GM12878 (cell line): ENCODE measurements around the gene PLPP3. TPM values are rescaled to one million over a fixed set of nuclear protein-coding genes. Genes with fewer than 3 reads are reported as not detected.

Source experiments
- ASH2L ChIP-seq: fragments of 300-600, 200-600 bp; sonication (generic); IDR thresholded peaks from 2 replicates; pipeline ENCODE4 v1.6.1; 2017; ENCODE audit warnings: low read depth, mild to moderate bottlenecking, borderline replicate concordance
- BACH1 ChIP-seq: fragments of 450-650 bp; IDR thresholded peaks from 2 replicates; pipeline ENCODE4 v1.6.1; 2017; ENCODE audit warnings: mild to moderate bottlenecking, borderline replicate concordance
- CBX5 ChIP-seq: sonication (generic); IDR thresholded peaks from 2 replicates; pipeline ENCODE4 v1.6.1; 2016; ENCODE audit warnings: low read depth, moderate library complexity, mild to moderate bottlenecking, inconsistent platforms
- EED ChIP-seq: sonication (generic); IDR thresholded peaks from 2 replicates; pipeline ENCODE4 v1.6.1; 2016; ENCODE audit warnings: antibody characterized with exemption, low read depth
- EP300 ChIP-seq, 2 experiments: fragments of 150-350 bp in 1 of 2; IDR thresholded peaks; 2 replicates each; pipeline ENCODE4 v1.6.1; 2011 to 2012; ENCODE audit warnings: low read depth in 2 of 2, low read length in 2 of 2, borderline replicate concordance in 1 of 2, improper control_type of control experiment in 1 of 2, inconsistent platforms in 1 of 2; ENCODE audit not compliant: control insufficient read depth in 1 of 2
- IKZF1 ChIP-seq: fragments of 450-650 bp; conservative IDR thresholded peaks from 2 replicates; pipeline ENCODE4 v1.6.1; 2017; ENCODE audit warnings: antibody characterized with exemption, mild to moderate bottlenecking
- IRF4 ChIP-seq: IDR thresholded peaks from 2 replicates; pipeline ENCODE4 v1.6.1; 2011; ENCODE audit warnings: low read depth, low read length
- NFYB ChIP-seq: IDR thresholded peaks from 2 replicates; pipeline ENCODE4 v1.6.1; 2011; ENCODE audit warnings: low read depth, mild to moderate bottlenecking, low read length, improper control_type of control experiment, moderate library complexity; ENCODE audit not compliant: insufficient read depth
- POLR2A ChIP-seq: IDR thresholded peaks from 2 replicates; pipeline ENCODE4 v1.6.1; 2011; ENCODE audit warnings: low read depth, mild to moderate bottlenecking, low read length
- POLR2AphosphoS2 ChIP-seq: IDR thresholded peaks from 2 replicates; pipeline ENCODE4 v1.6.1; 2011; ENCODE audit warnings: low read depth, mild to moderate bottlenecking, low read length, improper control_type of control experiment, moderate library complexity
- RAD51 ChIP-seq: fragments of 450-650 bp; IDR thresholded peaks from 2 replicates; pipeline ENCODE4 v1.6.1; 2016; ENCODE audit warnings: moderate library complexity, mild to moderate bottlenecking, inconsistent platforms
- TAF1 ChIP-seq: IDR thresholded peaks from 2 replicates; pipeline ENCODE4 v1.6.1; 2011; ENCODE audit warnings: mild to moderate bottlenecking, low read depth, low read length, borderline replicate concordance
- TBL1XR1 ChIP-seq: IDR thresholded peaks from 2 replicates; pipeline ENCODE4 v1.6.1; 2012; ENCODE audit warnings: low read depth, low read length, improper control_type of control experiment
- ZNF207 ChIP-seq: fragments of 450-650 bp; IDR thresholded peaks from 2 replicates; pipeline ENCODE4 v1.6.1; 2014; ENCODE audit warnings: antibody characterized with exemption, mild to moderate bottlenecking, borderline replicate concordance
- ZNF217 ChIP-seq: fragments of 450-650 bp; IDR thresholded peaks from 2 replicates; pipeline ENCODE4 v1.6.1; 2017; ENCODE audit warnings: antibody characterized with exemption, mild to moderate bottlenecking
- polyA plus RNA-seq, 11 experiments: library from polyadenylated mRNA; depleted of rRNA in 4 of 11; unstranded in 6 of 11; stranded (reverse) in 5 of 11; fragments of >200 nt; fragmentation: Nextera tagmentation in 4 of 11; fragmentation: Illumina TruSeq in 1 of 11; extraction: Ambion mirVana in 4 of 11; extraction: Trizol in 1 of 11; gene quantifications; 1 replicate in 1 of 11; 2 replicates in 10 of 11; pipeline versions ENCODE4 v1.2.1 to v1.2.3, GENCODE V29; 2011 to 2016; ENCODE audit warnings: inconsistent platforms in 2 of 11, missing spikeins in 2 of 11, low read depth in 1 of 11
- total RNA-seq, 4 experiments: library from RNA; depleted of rRNA in 3 of 4; stranded (reverse); fragments of >200 nt in 3 of 4; fragmentation: Illumina TruSeq in 1 of 4; extraction: Trizol in 1 of 4; gene quantifications; 2 replicates each; pipeline versions ENCODE4 v1.2.1 to v1.2.3, GENCODE V29; 2013 to 2021
- TF ChIP-seq, protein P1 (sequence below): fragments of 450-650 bp; IDR thresholded peaks from 2 replicates; pipeline ENCODE4 v1.6.1; 2017; ENCODE audit warnings: mild to moderate bottlenecking, moderate library complexity
- TF ChIP-seq, protein P2 (sequence below): fragments of 450-650 bp; IDR thresholded peaks from 2 replicates; pipeline ENCODE4 v1.6.1; 2016; ENCODE audit warnings: mild to moderate bottlenecking
- TF ChIP-seq, protein P3 (sequence below): fragments of 450-650 bp; IDR thresholded peaks from 2 replicates; pipeline ENCODE4 v1.6.1; 2016; ENCODE audit warnings: mild to moderate bottlenecking, moderate library complexity, borderline replicate concordance
- TF ChIP-seq, protein P4 (sequence below): fragments of 450-650 bp; IDR thresholded peaks from 2 replicates; pipeline ENCODE4 v1.6.1; 2017; ENCODE audit warnings: mild to moderate bottlenecking

The PLPP3 gene
- total and polyA plus RNA-seq, 10 of the 15 experiments (the other 5 are each of a cell fraction or from before 2014, with no cell fraction given): 6.4 to 26.8 (median 9.5) TPM

DNA sequence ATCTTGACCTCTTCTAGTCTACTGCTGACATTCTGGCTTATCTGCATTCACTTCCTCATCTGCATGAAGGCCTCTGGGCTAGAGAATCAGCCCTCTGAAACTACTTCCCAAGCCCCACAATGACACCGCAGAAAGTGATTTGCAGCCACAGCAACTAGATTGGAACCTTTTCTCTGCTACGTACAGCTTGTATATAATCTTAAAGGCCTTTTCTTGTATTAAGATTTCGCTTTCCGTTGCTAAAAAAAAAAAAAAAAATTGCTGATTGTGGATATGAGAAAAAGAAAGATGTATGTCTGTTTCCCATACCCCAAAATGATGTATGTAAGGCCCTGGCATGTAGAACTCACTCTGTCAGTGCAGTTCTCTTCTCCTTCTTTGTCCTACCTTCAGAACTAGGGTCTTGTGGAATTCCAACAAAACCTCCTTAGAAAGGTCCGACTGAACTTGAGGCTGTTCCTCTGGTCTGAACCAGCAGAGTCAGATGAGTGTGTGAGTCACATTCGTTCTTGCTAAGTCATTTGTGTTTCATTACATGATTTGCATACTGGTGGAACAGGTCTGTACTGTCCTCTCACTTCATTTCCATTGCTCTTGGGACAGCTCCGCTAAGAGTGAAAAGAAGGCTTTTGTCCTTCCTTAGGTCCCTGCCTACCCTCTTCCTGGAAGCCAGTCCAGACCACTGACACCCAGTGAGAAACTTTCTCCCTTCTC is 62.7 kb downstream of the PLPP3 start (continued):
- peak; percentile 59 for TF ChIP-seq IKZF1
- TF ChIP-seq POLR2A: peak; percentile 34; the same call in 1 of the 2 replicates
- TF ChIP-seq, protein P1, sequence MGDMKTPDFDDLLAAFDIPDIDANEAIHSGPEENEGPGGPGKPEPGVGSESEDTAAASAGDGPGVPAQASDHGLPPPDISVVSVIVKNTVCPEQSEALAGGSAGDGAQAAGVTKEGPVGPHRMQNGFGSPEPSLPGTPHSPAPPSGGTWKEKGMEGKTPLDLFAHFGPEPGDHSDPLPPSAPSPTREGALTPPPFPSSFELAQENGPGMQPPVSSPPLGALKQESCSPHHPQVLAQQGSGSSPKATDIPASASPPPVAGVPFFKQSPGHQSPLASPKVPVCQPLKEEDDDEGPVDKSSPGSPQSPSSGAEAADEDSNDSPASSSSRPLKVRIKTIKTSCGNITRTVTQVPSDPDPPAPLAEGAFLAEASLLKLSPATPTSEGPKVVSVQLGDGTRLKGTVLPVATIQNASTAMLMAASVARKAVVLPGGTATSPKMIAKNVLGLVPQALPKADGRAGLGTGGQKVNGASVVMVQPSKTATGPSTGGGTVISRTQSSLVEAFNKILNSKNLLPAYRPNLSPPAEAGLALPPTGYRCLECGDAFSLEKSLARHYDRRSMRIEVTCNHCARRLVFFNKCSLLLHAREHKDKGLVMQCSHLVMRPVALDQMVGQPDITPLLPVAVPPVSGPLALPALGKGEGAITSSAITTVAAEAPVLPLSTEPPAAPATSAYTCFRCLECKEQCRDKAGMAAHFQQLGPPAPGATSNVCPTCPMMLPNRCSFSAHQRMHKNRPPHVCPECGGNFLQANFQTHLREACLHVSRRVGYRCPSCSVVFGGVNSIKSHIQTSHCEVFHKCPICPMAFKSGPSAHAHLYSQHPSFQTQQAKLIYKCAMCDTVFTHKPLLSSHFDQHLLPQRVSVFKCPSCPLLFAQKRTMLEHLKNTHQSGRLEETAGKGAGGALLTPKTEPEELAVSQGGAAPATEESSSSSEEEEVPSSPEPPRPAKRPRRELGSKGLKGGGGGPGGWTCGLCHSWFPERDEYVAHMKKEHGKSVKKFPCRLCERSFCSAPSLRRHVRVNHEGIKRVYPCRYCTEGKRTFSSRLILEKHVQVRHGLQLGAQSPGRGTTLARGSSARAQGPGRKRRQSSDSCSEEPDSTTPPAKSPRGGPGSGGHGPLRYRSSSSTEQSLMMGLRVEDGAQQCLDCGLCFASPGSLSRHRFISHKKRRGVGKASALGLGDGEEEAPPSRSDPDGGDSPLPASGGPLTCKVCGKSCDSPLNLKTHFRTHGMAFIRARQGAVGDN: no peak
- TF ChIP-seq TAF1: no peak
- no peak for TF ChIP-seq NFYB
- TF ChIP-seq, protein P2, sequence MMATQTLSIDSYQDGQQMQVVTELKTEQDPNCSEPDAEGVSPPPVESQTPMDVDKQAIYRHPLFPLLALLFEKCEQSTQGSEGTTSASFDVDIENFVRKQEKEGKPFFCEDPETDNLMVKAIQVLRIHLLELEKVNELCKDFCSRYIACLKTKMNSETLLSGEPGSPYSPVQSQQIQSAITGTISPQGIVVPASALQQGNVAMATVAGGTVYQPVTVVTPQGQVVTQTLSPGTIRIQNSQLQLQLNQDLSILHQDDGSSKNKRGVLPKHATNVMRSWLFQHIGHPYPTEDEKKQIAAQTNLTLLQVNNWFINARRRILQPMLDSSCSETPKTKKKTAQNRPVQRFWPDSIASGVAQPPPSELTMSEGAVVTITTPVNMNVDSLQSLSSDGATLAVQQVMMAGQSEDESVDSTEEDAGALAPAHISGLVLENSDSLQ: no peak
- TF ChIP-seq BACH1: peak; percentile 41; the same call in 1 of the 2 replicates
- TF ChIP-seq ASH2L: no peak
- peak; percentile 47; the same call in 1 of the 2 replicates for TF ChIP-seq IRF4
- no peak; the same call in 1 of the 2 replicates for TF ChIP-seq ZNF217
- no peak for TF ChIP-seq POLR2AphosphoS2
- TF ChIP-seq EP300 (IDR thresholded peaks at IDR 0.05; ENCODE audit: borderline replicate concordance in 1 of 2, control insufficient read depth in 1 of 2, low read depth in 2 of 2, low read length in 2 of 2): peak in 1 of 2 experiments; percentile 10; a peak in 1 of 4 replicates
- no peak for TF ChIP-seq RAD51
- TF ChIP-seq EED: no peak; the same call in 1 of the 2 replicates
- TF ChIP-seq, protein P3, sequence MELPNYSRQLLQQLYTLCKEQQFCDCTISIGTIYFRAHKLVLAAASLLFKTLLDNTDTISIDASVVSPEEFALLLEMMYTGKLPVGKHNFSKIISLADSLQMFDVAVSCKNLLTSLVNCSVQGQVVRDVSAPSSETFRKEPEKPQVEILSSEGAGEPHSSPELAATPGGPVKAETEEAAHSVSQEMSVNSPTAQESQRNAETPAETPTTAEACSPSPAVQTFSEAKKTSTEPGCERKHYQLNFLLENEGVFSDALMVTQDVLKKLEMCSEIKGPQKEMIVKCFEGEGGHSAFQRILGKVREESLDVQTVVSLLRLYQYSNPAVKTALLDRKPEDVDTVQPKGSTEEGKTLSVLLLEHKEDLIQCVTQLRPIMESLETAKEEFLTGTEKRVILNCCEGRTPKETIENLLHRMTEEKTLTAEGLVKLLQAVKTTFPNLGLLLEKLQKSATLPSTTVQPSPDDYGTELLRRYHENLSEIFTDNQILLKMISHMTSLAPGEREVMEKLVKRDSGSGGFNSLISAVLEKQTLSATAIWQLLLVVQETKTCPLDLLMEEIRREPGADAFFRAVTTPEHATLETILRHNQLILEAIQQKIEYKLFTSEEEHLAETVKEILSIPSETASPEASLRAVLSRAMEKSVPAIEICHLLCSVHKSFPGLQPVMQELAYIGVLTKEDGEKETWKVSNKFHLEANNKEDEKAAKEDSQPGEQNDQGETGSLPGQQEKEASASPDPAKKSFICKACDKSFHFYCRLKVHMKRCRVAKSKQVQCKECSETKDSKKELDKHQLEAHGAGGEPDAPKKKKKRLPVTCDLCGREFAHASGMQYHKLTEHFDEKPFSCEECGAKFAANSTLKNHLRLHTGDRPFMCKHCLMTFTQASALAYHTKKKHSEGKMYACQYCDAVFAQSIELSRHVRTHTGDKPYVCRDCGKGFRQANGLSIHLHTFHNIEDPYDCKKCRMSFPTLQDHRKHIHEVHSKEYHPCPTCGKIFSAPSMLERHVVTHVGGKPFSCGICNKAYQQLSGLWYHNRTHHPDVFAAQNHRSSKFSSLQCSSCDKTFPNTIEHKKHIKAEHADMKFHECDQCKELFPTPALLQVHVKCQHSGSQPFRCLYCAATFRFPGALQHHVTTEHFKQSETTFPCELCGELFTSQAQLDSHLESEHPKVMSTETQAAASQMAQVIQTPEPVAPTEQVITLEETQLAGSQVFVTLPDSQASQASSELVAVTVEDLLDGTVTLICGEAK: no peak
- TF ChIP-seq ZNF207: no peak
- TF ChIP-seq, protein P4, sequence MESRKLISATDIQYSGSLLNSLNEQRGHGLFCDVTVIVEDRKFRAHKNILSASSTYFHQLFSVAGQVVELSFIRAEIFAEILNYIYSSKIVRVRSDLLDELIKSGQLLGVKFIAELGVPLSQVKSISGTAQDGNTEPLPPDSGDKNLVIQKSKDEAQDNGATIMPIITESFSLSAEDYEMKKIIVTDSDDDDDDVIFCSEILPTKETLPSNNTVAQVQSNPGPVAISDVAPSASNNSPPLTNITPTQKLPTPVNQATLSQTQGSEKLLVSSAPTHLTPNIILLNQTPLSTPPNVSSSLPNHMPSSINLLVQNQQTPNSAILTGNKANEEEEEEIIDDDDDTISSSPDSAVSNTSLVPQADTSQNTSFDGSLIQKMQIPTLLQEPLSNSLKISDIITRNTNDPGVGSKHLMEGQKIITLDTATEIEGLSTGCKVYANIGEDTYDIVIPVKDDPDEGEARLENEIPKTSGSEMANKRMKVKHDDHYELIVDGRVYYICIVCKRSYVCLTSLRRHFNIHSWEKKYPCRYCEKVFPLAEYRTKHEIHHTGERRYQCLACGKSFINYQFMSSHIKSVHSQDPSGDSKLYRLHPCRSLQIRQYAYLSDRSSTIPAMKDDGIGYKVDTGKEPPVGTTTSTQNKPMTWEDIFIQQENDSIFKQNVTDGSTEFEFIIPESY: no peak
- TF ChIP-seq TBL1XR1: no peak
- TF ChIP-seq CBX5: no peak
